Muscle of arm (tissue), 12 donors: Measurements from ENCODE around the gene CWC15. TPM values are rescaled to one million over a fixed set of nuclear protein-coding genes. Genes with fewer than 3 reads are reported as not detected.
A peak's percentile ranks its signal among the peaks of the same experiment; 100 is the strongest.
"Not testable (repeated sequence)": the region's sequence is repeated elsewhere in the genome, so short reads cannot be mapped to it uniquely, and the experiment has no call there.

Experiments
- DNase-seq: peaks from one replicate; pipeline ENCODE4 v3.0.0-alpha.2; 2013
- polyA plus RNA-seq, 12 donors: library from polyadenylated mRNA; unstranded; fragments of 120-200 nt; gene quantifications; one replicate each; pipeline ENCODE4 v1.2.1, GENCODE V29; 2013; ENCODE audit not compliant: insufficient read length in 12 of 12

Gene CWC15
- polyA plus RNA-seq, 12 donors: 68.1 to 97.8 (median 89.9) TPM; not detected in 1

DNA sequence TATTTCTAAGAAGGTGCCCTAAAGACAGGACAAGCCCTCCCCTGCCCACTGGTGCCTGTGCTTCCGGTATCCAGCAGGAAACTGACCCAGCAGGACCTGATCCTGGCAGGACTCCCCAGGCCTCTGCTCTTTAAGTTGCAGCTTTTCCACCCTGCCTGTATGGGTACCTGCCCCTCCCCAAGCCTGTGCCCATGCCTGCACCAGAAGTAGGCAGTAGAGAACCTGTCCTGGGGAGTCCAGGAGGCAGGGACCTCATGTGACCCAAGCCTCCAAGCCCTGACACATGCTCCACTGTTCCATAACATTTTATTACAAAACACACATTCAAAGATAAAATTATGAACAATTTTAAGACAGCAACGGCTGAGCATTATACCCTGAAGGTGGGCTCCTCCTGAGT is 14.2 kb downstream of the CWC15 start:
- no peak for DNase-seq

DNA sequence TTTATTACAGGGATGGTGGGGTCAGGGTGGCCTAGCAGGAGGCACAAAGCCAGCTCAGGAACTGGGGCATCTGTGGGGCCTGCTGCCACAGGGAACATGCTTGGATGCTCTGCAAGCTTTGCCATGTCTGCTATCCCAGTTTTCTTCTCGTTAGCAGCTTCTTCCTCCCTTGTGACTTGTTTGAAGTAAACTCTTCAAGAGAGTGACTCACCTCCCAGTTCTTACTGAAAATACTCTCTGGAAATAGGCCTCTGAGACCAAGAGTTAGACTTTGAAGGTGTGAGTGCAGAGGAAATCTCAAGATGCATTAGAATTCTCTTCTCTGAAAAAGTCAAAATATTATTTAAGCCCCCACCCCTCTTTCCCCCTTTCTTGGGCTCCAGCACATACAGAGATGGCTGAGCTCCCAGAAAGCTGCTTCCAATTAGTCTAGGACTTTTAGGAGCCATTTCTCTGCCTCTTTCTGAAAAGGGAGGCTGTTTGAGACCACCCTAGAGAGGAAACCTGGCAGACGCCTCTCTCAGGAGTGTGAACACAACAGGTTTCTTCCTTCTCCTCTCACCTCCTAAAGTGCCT is 15.1 kb downstream of the CWC15 start:
- no peak for DNase-seq

DNA sequence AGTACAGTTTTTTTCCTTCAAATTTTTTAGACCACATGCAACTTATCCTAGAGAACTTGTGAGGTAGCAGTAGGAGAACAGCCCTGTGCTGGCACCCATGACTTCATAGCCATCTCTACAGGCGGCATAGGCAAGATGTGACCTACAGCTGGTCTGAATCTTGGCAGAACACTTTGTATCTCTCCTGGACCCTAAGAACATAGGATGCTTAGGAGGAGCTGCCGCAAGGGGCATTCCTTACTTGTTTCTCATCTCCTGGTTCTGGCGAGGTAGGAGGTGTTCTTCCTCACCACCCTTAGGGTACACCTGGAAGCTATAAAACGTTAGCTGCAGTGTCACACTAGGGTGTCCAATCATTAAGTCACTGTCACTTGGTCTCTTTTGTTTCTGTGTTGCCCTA is 16.4 kb downstream of the CWC15 start:
- DNase-seq: no peak

DNA sequence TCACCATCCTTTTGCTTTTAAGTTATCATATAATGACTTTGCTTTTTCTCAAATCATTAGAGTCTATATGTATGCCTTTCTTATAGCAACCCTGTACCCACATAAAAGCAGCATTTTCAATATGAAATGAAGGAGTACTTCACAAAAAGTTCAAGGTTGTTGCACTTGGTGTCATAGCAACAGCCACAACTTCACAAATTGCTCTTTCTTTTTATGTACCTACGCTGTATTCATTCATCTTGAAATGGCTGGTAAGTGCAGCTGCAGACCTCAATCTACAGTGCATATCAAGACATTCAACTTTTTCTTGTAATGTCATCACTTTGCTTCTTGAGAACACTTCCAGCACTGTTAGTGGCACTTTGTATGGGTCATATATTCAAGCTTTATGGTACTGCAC is 18.6 kb downstream of the CWC15 start:
- no peak for DNase-seq

DNA sequence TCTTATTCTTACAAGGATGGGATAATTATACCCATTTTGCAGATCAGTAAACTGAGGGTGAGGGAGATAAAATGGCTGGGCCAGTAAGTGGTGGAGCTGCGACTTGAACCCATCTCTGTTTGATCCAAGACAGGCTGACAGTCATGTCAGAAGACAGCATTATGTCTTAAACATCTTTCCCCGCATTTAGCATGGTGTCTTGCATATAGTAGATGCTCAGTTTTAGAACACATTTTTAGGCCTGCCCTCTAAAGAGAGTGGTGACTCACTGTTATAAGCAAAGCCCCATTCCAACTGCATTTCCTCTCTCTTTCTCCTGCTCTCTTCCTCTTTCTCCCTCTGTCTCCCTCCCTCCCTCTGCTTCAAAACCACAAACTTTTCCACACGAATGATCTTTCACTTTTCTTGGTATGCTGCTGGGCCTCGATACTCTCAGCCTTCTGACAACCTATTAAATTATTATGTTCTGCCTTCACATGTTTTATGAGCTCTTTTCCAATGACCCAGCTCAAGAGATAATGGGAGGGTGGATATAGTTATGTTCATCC is 25.2 kb downstream of the CWC15 start:
- DNase-seq: no peak

DNA sequence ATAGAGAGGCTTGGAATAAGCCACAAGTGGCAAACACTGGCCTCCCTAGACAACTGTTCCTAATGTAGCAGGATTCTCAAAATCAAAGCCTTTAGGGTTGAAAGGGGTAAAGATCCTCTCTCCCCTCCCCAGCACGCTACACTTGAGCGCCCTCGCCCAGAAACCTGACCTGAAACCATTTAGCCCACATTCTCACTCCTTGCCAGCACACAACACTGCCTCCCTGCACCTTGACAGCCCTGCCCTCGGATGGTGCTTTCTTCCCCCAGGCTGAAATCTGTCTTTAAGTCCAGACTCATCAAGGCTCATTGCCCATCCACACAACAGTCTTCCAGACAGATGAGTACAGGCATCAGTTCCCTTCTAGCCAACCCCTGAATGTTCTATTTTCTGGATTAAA is 26.5 kb downstream of the CWC15 start:
- no peak for DNase-seq

DNA sequence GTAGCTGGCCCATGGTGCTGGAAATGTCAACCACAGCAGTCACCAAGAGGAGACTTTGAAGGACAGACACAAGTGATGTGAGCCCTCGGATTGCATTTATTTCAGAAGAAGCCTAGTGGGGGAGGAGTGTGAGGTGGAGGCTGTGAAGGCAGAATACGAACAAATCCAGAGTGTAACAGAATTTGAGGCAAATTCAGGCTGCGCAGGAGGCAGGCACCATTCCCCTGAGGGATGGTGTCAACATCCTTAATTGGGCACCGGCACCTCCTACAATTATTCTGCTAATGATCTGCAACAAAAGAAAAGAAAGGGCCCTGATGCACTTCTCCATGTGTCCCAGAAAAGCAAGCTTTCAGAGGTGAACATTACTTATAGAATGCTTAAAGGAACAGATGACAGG is 32.2 kb downstream of the CWC15 start:
- no peak for DNase-seq

DNA sequence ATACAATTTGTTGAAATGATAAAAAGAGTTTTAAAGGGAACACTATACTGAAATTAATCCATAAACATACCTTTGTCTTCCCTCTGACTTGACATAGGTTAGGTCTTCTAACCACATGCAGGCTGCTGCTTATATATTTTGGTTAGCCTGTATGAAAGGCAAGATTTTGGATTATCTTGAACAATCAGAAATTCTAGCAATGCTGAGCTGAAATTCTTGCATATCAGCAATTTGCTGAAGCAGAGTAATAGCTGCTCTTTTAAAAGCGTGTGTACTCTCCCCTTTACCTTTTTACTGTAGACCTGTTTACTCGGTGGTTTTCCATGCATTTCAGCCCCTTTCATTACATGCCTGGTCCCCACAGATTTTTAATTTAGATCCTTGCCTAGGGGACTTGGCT is 34.0 kb downstream of the CWC15 start:
- no peak for DNase-seq

DNA sequence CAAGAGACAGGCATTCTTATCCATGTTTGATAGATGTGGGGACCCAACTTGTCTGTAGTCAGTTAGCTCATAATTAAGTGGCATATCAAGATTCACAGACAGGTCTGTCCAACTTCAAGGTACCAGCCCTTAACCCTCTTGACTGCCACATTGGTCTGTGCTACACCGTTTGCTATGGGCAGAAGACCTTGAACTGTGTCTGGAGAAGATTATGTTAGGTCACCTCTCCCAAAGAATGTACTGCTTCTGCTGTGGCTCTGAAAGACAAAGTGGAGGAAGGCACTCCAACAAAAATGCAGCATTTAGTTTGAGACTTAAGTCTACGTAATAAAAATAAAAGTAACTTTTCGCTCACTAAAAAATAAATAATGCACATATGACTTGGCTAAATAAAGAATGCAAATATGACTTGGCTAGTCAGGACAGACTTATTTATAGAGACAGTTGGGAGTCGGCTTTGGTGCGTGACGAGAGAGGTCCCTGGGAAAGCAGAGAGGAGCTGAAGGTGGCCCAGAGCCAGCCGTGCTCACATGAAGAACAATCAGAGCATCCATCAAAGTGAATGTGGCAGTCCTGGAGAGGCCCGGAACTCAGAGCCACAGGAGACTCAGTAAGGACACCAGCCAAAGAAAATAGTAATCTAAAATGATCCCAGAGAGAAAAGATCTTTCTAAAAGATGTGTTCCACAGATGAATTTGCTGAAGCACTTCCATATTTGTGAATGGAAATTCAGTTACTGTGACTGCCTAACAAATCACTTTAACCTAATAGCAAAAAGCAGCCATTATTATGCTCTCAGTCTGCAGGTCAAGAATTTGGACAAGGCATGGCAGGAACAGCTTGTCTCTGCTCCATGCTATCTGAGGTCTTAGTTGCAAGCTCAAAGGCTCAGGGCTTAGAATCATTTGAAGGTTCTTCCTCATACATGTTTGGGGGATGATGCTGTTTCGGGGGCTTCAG is 35.0 kb downstream of the CWC15 start:
- DNase-seq: peak; percentile 91

DNA sequence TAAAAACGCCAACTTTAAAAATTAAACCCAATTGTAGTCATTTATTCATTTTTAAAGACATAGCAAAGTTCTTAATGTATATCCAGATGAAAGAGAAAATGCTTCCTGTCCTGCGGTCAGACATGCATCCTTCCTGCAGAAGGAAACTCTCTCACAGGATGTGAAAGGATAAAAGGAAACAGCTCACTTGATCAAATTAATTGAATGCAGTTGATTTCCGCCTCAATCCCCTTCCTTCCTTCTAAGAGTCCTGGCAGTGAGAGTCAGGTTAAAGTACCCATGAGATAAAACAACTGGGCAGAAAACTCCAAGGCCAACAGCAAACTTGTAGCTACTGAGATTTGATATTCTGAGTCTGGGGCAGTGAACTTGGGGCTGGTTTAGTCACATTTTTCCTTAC is 38.5 kb downstream of the CWC15 start:
- DNase-seq: no peak

DNA sequence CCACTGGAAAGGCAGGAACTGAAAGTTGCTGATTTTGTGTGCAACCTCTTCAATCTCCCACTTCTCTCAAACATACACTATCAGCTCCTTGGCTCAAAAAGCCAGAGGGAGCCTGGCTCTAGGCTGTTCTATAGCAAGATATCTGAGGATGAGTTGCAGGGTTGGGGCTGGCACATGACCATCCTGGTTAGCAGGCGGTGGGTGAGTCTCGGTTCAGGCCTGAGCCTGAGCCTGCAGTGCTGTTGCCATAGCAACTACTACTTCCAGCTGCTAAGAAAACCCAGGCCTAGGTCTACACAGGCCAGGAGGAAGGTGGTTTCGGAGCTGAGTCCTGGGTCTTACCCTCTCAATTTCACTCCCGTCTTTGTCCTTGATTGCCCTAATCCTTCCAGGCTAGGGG is 39.0 kb downstream of the CWC15 start:
- DNase-seq: no peak

DNA sequence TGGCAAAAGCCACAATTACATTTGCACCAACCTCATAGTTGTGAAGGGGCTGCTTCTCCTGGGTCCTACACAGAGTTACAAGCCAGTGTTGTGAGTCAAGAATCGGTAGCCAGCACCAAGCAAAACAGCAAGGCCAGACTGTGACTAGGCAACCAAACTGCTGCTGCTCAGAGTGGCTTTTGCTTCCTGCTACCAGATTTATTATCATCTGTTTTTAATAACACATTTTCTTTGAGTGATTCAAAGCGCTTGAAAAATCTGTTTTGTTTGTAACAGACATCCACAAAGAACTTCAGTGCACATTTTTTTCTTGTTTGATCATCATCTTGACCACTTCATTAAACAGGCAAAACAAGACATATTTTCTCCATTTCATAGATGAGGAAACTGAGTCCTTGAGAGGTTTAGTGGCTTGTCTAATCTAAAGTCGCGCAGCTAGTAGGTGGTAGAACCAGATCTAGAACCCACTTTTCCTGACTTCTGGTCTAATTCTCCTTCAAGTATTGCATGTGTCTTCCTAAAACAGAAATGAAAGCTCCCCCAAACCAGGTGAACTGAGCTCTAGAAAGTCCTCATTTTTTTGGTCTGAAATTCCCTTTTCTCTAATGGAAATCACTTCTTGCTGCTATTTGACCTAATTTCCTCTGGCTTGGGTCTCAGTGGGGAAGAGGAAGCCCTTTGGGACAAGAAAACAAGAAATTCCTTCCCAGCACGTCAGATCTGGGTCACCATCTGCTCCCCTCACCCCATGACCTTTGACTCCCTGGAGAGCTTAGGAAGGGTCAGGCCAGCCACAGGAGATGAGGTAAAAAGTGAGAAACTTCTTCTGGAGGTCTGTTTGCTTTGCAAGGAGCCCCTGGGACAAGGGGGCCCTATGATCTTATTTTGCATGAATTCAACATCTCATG is 39.9 kb downstream of the CWC15 start:
- no peak for DNase-seq

DNA sequence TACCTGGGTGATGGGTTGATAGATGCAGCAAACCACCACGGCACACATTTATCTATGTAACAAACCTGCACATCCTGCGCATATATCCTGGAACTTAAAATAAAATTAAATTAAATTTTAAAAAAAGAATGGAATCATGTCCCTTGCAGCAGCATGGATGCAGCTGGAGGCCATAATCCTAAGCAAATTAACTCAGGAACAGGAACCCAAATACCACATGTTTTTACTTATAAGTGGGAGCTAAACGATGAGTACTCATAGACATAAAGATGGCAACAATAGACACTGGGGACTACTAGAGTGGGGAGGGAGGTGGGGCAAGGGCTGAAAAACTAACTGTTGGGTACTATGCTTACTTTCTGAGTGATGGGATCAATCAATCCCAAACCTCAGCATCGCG is 40.9 kb downstream of the CWC15 start:
- DNase-seq: no peak

DNA sequence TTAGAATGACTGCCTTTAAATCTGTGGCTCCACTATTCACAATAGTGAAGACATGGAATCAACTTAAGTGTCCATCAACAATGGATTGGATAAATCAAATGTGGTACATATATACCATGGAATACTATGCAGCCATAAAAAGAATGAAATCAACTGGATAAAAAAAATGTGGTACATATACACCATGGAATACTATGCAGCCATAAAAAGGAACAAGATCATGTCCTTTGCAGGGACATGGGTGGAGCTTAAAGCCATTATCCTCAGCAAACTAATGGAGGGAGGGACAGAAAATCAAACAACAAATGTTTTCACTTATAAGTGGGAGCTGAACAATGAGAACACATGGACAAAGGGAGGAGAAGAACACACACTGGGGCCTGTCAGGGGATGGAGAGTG is 41.3 kb downstream of the CWC15 start:
- DNase-seq: not testable (repeated sequence)

DNA sequence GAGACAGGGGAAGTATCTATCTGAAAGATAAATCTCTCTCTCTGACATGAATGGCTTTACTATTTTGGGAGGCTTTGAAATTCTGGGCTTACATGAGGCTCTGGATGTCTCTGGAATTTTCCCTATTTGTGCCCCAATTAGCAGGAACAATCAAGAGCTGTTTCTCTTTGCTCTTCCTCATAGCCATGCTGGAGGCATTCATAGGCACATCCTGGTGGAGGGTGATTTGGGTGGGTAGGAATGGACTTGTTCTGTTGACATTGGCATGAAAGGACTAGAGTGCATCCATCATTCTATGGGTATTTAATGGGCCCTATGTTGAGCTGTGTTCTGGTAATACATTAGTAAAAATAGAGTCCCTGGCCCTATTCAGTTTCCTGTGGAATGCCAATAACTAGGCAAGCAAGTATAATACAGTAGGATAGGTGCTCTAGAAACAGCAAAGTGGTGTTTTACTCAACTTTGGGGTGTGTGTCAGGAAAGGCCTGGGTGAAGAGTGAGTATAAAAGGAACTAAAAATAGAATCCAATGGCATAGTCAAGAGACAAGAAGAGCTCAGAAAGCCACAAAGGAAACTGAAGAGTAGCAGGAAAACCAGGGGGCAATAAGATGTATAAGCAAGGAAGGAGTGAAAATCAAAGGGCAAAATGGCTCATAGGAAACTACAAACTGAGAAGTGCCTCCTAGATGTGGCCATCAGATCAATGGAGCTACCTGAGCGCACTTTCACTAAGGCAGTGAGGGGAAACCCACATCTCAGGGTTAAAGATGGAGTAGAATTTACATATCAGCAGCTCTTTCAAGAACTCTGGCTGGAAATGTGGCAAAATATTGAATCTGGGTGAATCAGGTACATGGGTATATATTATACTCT is 45.0 kb downstream of the CWC15 start:
- DNase-seq: no peak

DNA sequence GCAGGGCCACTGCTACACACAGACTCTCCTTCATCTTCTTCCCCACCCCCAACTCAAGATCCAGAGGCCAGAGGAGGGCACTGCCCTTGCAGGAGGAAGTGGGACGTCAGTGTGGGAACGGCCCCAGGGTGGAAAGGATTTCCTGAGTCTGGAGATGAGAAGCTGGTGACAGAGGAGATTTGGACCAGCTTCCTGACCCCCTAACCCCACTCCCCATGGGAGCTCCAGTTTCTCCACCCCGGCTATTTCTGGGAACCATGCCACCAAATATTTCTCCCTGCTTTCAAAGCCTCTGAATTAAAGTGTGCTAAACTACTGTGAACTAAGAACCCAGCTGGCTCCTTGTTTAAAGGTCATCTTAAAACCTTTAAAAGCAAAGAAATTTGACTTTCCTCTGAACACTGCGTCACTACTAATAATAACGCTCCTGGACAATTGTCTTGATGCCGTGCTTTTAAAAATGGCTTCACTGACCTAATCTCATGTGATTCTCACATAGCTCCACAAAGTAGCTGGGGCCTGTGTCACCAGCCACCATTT is 46.6 kb downstream of the CWC15 start:
- peak; percentile 85 for DNase-seq

DNA sequence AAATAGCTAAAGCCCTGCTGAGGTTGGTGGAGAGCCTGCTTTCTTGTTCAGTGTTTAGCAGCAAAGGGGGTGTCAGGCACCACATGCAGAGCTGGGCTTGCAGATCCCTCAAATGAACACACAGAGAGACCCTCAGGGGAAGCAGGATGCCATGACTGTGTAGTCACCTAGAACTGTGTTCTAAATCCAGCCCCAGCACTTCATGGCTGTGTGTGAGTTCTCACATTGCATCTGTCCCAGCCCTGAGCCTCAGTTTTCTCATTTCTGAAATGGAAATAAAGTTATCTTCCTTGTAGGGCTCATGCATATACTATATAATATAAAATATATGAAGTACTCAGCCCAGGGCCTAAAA is 47.1 kb downstream of the CWC15 start:
- DNase-seq: no peak

DNA sequence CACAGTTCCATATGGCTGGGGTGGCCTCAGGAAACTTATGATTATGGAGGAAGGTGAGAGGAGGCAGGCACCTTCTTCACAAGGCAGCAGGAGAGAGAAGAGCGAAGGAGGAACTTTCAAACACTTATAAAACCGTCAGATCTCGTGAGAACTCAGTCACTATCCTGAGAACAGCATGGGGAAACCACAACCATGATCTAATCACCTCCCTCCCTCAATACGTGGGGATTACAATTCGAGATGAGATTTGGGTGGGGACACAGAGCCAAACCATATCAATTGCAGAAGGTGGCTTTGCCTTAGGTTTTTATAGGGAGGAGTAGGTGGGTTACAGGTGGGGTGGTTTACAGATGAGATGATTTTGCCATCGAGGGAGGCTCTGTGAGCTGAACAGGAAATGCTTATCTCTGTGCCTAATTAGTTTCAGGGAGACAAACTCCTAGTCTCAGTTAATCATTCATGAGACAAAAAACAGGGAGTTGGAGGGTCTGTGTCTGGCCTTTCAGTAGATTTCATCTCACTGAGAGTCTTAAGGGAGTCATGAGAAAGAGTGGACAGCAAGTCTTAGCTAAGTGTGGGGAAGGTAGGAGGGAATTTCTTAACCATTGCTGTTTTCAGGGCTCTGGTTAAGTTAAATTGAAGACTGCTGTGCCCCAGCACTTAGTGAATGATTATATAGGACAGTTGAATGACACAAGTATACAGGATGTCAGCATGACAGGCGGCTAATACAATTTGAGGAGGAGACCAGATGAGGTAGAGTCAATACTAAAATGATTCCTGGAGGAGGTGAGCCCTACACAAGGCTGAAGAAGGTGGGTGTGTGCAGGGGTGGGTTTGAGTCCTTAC is 47.7 kb downstream of the CWC15 start:
- no peak for DNase-seq

DNA sequence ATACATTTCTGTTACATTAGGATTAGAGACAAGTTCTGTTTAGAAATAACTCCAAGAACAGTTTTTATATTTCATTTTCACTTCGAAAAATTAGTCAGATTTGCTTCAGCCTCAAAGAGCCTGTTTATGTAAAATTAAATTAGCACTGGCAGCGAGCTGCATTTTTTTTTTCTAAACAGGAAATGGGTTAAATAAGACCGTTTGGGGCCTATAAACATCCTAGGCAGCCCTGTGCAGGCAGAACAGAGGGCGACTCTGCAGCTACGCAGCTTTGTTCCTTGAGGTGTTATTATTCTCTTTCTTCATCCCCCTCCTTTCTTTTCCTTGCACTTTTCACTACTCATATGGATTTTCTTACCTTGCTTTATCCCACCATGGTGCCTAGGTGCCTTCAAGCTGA is 48.7 kb downstream of the CWC15 start:
- DNase-seq: no peak

DNA sequence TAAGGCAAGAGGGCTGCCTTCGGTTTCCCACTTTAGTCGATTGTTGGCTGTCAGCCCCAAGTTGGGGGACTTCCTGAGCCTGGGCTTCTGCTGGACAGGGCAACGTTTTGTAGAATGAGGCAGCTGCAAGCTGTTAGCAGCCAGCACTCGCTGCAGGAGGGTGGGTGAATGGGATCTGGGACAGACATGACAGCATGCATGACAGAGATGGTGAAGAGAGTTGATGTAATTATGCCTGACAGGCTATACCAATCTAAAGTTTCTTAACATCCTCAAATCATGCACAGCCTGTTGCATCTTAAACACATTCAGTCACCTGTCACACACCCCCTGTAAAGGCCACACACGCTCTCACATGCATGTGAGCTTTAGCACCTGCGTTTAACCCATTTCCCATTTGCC is 49.2 kb downstream of the CWC15 start:
- no peak for DNase-seq
